OCI-LY7 (cell line): ENCODE results near the gene AADACL4.

Experiments
- EZH2phosphoT487 ChIP-seq: fragments of 200-600 bp; sonication (generic); IDR thresholded peaks from 2 replicates; pipeline ENCODE4 v1.6.1; 2018; ENCODE audit warnings: low read depth, borderline replicate concordance, mild to moderate bottlenecking, mixed run types, antibody characterized with exemption, low read length, moderate library complexity, mixed read lengths
- TF ChIP-seq, protein P1 (sequence below): fragments of 200-600 bp; sonication (generic); conservative IDR thresholded peaks from 2 replicates; pipeline ENCODE4 v1.5.1; 2014; ENCODE audit warnings: mild to moderate bottlenecking, antibody characterized with exemption, low read length, moderate library complexity, mixed read lengths

DNA sequence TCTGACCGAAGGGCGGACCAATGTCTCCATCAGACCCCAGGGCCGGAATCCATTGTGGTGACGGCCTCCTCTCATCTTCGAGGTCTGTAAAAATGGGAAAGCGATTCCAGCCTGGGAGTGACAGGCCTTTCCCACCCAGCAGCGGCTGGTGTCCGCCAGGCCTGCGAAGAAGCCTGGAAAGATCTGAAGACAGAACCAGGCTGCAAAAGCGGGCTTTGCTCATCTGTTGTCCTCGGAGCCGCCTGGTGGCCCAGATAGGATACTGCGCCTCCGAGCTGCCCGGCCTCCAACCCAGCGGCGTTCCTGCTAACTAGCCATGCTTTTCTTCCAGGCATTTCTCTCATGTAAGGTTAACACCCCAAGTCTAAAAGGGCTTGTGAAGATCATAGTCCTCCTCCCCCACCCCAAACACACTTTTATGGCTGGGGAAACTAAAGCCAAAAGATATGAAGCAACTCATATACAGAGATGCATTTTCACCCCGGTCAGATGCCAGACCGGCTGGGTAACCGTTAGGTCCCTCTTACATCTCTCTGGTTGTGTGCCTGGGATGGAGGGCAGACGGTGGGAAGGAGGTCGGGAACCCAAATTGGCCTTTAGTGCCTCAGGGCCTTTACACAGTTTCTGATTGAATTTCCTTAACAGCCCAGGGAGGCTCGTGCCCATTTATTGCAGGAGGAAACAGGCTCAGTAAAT lies 23.9 kb upstream of the AADACL4 start:
- TF ChIP-seq, protein P1, sequence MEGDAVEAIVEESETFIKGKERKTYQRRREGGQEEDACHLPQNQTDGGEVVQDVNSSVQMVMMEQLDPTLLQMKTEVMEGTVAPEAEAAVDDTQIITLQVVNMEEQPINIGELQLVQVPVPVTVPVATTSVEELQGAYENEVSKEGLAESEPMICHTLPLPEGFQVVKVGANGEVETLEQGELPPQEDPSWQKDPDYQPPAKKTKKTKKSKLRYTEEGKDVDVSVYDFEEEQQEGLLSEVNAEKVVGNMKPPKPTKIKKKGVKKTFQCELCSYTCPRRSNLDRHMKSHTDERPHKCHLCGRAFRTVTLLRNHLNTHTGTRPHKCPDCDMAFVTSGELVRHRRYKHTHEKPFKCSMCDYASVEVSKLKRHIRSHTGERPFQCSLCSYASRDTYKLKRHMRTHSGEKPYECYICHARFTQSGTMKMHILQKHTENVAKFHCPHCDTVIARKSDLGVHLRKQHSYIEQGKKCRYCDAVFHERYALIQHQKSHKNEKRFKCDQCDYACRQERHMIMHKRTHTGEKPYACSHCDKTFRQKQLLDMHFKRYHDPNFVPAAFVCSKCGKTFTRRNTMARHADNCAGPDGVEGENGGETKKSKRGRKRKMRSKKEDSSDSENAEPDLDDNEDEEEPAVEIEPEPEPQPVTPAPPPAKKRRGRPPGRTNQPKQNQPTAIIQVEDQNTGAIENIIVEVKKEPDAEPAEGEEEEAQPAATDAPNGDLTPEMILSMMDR, result peak; percentile 85
- TF ChIP-seq EZH2phosphoT487, result no peak
